Stimulated activated CD8-positive, alpha-beta memory T cell treated with anti-CD3 and anti-CD28 coated beads, Interleukin-15, amount 100 ng/mL, for 24 hours (primary cell): ENCODE data around the gene LCN12.

Source experiments
- DNase-seq: peaks from one replicate; pipeline ENCODE4 v3.0.0-alpha.2; 2020; ENCODE audit warnings: low read depth

Gene LCN12

GRCh38 chr9:136974817-136975535 is 22.9 kb downstream of the LCN12 start:
- DNase-seq, result no peak

GRCh38 chr9:136975644-136976043 is 23.6 kb downstream of the LCN12 start:
- DNase-seq, result no peak

- DNase-seq, result no peak
These were observed 25.1 kb downstream of the LCN12 start, which contains the start of gene PTGDS for GRCh38 chr9:136977223-136977622. PTGDS (plus strand) TSS chr9:136977504; CDS start chr9:136977579, 75 bp downstream.

GRCh38 chr9:136977649-136978072 is 25.6 kb downstream of the LCN12 start:
- no peak for DNase-seq

- DNase-seq, result peak; percentile 49
These were observed 26.2 kb downstream of the LCN12 start for GRCh38 chr9:136978073-136978864.

GRCh38 chr9:136978865-136979544 is 26.9 kb downstream of the LCN12 start:
- no peak for DNase-seq

GRCh38 chr9:136979769-136980587 is 27.9 kb downstream of the LCN12 start:
- no peak for DNase-seq

GRCh38 chr9:136980669-136981478 is 28.8 kb downstream of the LCN12 start:
- DNase-seq, result no peak

GRCh38 chr9:136981588-136982231 is 29.6 kb downstream of the LCN12 start:
- no peak for DNase-seq

- no peak for DNase-seq
These were observed 30.4 kb downstream of the LCN12 start, which contains the start of gene LCNL1 for GRCh38 chr9:136982232-136983051. LCNL1 (plus strand) TSS chr9:136982993; CDS start chr9:136983587, 594 bp downstream.

- no peak for DNase-seq
These were observed 31.1 kb downstream of the LCN12 start for GRCh38 chr9:136983167-136983566.

- no peak for DNase-seq
These were observed 31.7 kb downstream of the LCN12 start for GRCh38 chr9:136983656-136984314.

GRCh38 chr9:136984464-136985026 is 32.5 kb downstream of the LCN12 start:
- no peak for DNase-seq

- DNase-seq, result no peak
These were observed 33.0 kb downstream of the LCN12 start for GRCh38 chr9:136985027-136985602.

GRCh38 chr9:136985853-136986252 is 33.8 kb downstream of the LCN12 start:
- no peak for DNase-seq

- no peak for DNase-seq
These were observed 36.8 kb downstream of the LCN12 start for GRCh38 chr9:136988872-136989271.

- DNase-seq, result no peak
These were observed 38.3 kb downstream of the LCN12 start for GRCh38 chr9:136990242-136990911.
